H1 (cell line): ENCODE results near the gene CETN1. TPM values are rescaled to one million over a fixed set of nuclear protein-coding genes. Genes with fewer than 3 reads are reported as not detected.

Experiments used
- CTCF ChIA-PET: fragments of 300-600 bp; sonication (Branson Sonifier 250); formaldehyde crosslinking; loops from one replicate; lab custom pipeline; 2021; ENCODE audit not compliant: partially characterized antibody; lab: Charles Lee
- POLR2A ChIA-PET: fragments of 300-600 bp; sonication (Branson Sonifier 250); formaldehyde crosslinking; loops from one replicate; lab custom pipeline; 2021; ENCODE audit warnings: inconsistent platforms; ENCODE audit not compliant: partially characterized antibody; lab: Charles Lee
- DNase-seq, 2 experiments: peaks; one replicate each; pipeline versions ENCODE4 v3.0.0 to v3.0.0-alpha.2; 2010 to 2022; ENCODE audit warnings: low spot score in 2 of 2, low read depth in 1 of 2, mixed read lengths in 1 of 2
- FAIRE-seq: peaks from 2 replicates; lab custom pipeline; 2011; peaks lifted over from hg19 to GRCh38; lab: Jason Lieb, UNC
- H2AFZ ChIP-seq: 2 replicates; pipeline ENCODE4 v1.8.1; 2012; ENCODE audit warnings: low read length, inconsistent platforms
- H2AK5ac ChIP-seq: 2 replicates; pipeline ENCODE4 v1.6.1; 2013; ENCODE audit warnings: low read depth, low read length
- H2BK120ac ChIP-seq: replicated peaks from 2 replicates; pipeline ENCODE3; 2013; ENCODE audit warnings: low read depth, low read length, inconsistent platforms
- H2BK12ac ChIP-seq: 2 replicates; pipeline ENCODE4 v1.6.1; 2013; ENCODE audit warnings: low read depth, low read length
- H2BK15ac ChIP-seq: 2 replicates; pipeline ENCODE4 v1.6.1; 2013; ENCODE audit warnings: low read length
- H2BK20ac ChIP-seq: 2 replicates; pipeline ENCODE4 v1.6.1; 2013; ENCODE audit warnings: low read length
- H2BK5ac ChIP-seq: 2 replicates; pipeline ENCODE4 v1.6.1; 2013; ENCODE audit warnings: low read depth, low read length
- H3K14ac ChIP-seq: 2 replicates; pipeline ENCODE4 v1.6.1; 2013; ENCODE audit warnings: inconsistent platforms; ENCODE audit not compliant: insufficient read length
- H3K18ac ChIP-seq: 2 replicates; pipeline ENCODE4 v1.6.1; 2013; ENCODE audit warnings: low read length; ENCODE audit errors: extremely low read depth
- H3K23ac ChIP-seq: 2 replicates; pipeline ENCODE4 v1.6.1; 2013; ENCODE audit warnings: inconsistent platforms; ENCODE audit not compliant: insufficient read length
- H3K23me2 ChIP-seq: 2 replicates; pipeline ENCODE4 v1.6.1; 2013; ENCODE audit warnings: low read depth, low read length
- H3K27ac ChIP-seq: 2 replicates; pipeline ENCODE4 v1.6.1; 2011; ENCODE audit warnings: low read depth, low read length, inconsistent platforms
- H3K27me3 ChIP-seq, 4 experiments: replicated peaks in 1 of 4; 1 replicate in 1 of 4; 2 replicates in 3 of 4; pipeline versions ENCODE4 v1.6.1 to v1.8.1; 2011 to 2013; ENCODE audit warnings: low read length in 3 of 4, mild to moderate bottlenecking in 3 of 4, inconsistent platforms in 2 of 4, mixed read lengths in 2 of 4, moderate library complexity in 1 of 4; ENCODE audit not compliant: control insufficient read depth in 3 of 4, insufficient read depth in 3 of 4; ENCODE audit errors: extremely low read depth in 1 of 4
- H3K36me3 ChIP-seq, 4 experiments: 2 replicates each; pipeline versions ENCODE4 v1.6.1 to v1.8.1; 2011 to 2013; ENCODE audit warnings: mild to moderate bottlenecking in 4 of 4, low read length in 3 of 4, moderate library complexity in 2 of 4, control low read depth in 1 of 4, inconsistent platforms in 1 of 4; ENCODE audit not compliant: insufficient read depth in 4 of 4, control insufficient read depth in 2 of 4
- H3K4ac ChIP-seq: replicated peaks from 2 replicates; pipeline ENCODE3; 2013; ENCODE audit warnings: low read length, low read depth, mixed read lengths, inconsistent platforms; ENCODE audit not compliant: insufficient read length
- H3K4me1 ChIP-seq, 4 experiments: replicated peaks in 1 of 4; 1 replicate in 1 of 4; 2 replicates in 3 of 4; pipeline versions ENCODE4 v1.6.1 to v1.8.1; 2011 to 2013; ENCODE audit warnings: low read length in 3 of 4, inconsistent platforms in 2 of 4, mixed read lengths in 1 of 4; ENCODE audit not compliant: insufficient read depth in 4 of 4, control insufficient read depth in 3 of 4
- H3K4me2 ChIP-seq, 2 experiments: 2 replicates each; pipeline versions ENCODE4 v1.6.1 to v1.8.1; 2011 to 2013; ENCODE audit warnings: low read depth in 2 of 2, low read length in 2 of 2, control low read depth in 1 of 2, inconsistent platforms in 1 of 2, mild to moderate bottlenecking in 1 of 2; ENCODE audit not compliant: insufficient read depth in 1 of 2
- H3K4me3 ChIP-seq, 4 experiments: fragments of 200-600, 300-600 bp in 1 of 4; sonication (generic), shearing (Covaris generic), sonication (Bioruptor Twin) in 1 of 4; 2 replicates each; pipeline versions ENCODE4 v1.5.1 to v1.8.1; 2011 to 2016; ENCODE audit warnings: low read length in 4 of 4, low read depth in 3 of 4, control low read depth in 2 of 4, inconsistent platforms in 2 of 4, mild to moderate bottlenecking in 2 of 4, mixed read lengths in 1 of 4, moderate library complexity in 1 of 4; ENCODE audit not compliant: insufficient read depth in 2 of 4; ENCODE audit errors: extremely low read depth in 1 of 4
- H3K56ac ChIP-seq: replicated peaks from 2 replicates; pipeline ENCODE3; 2013; ENCODE audit warnings: low read depth, mild to moderate bottlenecking, mixed read lengths, low read length, inconsistent platforms; ENCODE audit not compliant: insufficient read length
- H3K79me1 ChIP-seq: 2 replicates; pipeline ENCODE4 v1.6.1; 2013; ENCODE audit warnings: low read depth, low read length, control low read depth
- H3K79me2 ChIP-seq, 2 experiments: 2 replicates each; pipeline versions ENCODE4 v1.6.1 to v1.8.1; 2012 to 2013; ENCODE audit warnings: low read length in 2 of 2, mild to moderate bottlenecking in 2 of 2, inconsistent platforms in 1 of 2; ENCODE audit not compliant: insufficient read depth in 2 of 2, control insufficient read depth in 1 of 2
- H3K9ac ChIP-seq, 4 experiments: replicated peaks in 1 of 4; 1 replicate in 1 of 4; 2 replicates in 3 of 4; pipeline versions ENCODE4 v1.6.1 to v1.8.1; 2011 to 2013; ENCODE audit warnings: low read depth in 3 of 4, low read length in 3 of 4, control low read depth in 2 of 4, mild to moderate bottlenecking in 2 of 4, moderate library complexity in 2 of 4, inconsistent platforms in 1 of 4; ENCODE audit errors: extremely low read depth in 1 of 4
- H3K9me3 ChIP-seq, 2 experiments: 2 replicates each; pipeline versions ENCODE4 v1.6.1 to v1.8.1; 2012 to 2013; ENCODE audit warnings: mild to moderate bottlenecking in 2 of 2, moderate library complexity in 2 of 2, control low read depth in 1 of 2, inconsistent platforms in 1 of 2, low read depth in 1 of 2, low read length in 1 of 2, mixed read lengths in 1 of 2; ENCODE audit not compliant: insufficient read depth in 2 of 2
- H4K20me1 ChIP-seq, 2 experiments: replicated peaks in 1 of 2; 2 replicates each; pipeline versions ENCODE3 to v1.8.1; 2011 to 2013; ENCODE audit warnings: inconsistent platforms in 2 of 2, low read length in 2 of 2, mild to moderate bottlenecking in 1 of 2; ENCODE audit not compliant: insufficient read depth in 2 of 2, control insufficient read depth in 1 of 2
- H4K5ac ChIP-seq: 2 replicates; pipeline ENCODE4 v1.6.1; 2013; ENCODE audit warnings: low read length, low read depth, mixed read lengths, inconsistent platforms; ENCODE audit not compliant: insufficient read length
- H4K8ac ChIP-seq: 2 replicates; pipeline ENCODE4 v1.8.0; 2013; ENCODE audit warnings: mild to moderate bottlenecking, moderate library complexity, low read length, inconsistent platforms; ENCODE audit not compliant: insufficient read depth; ENCODE audit errors: extremely low read depth
- H4K91ac ChIP-seq: replicated peaks from 2 replicates; pipeline ENCODE3; 2013; ENCODE audit warnings: low read length, mixed read lengths, inconsistent platforms; ENCODE audit not compliant: insufficient read length
- CHD1 ChIP-seq: IDR thresholded peaks from 2 replicates; pipeline ENCODE4 v1.6.1; 2012; ENCODE audit warnings: low read depth, low read length, improper control_type of control experiment
- KDM1A ChIP-seq: fragments of 200-600, 300-600 bp; sonication (generic); IDR thresholded peaks from 2 replicates; pipeline ENCODE4 v1.7.1; 2016; ENCODE audit warnings: mild to moderate bottlenecking, low read length, borderline replicate concordance
- MAFK ChIP-seq: IDR thresholded peaks from 2 replicates; pipeline ENCODE4 v1.6.1; 2012; ENCODE audit warnings: low read depth, mild to moderate bottlenecking, improper control_type of control experiment, low read length
- MAX ChIP-seq: IDR thresholded peaks from 2 replicates; pipeline ENCODE4 v1.6.1; 2012; ENCODE audit warnings: inconsistent platforms
- SIX5 ChIP-seq: IDR thresholded peaks from 2 replicates; pipeline ENCODE4 v1.6.1; 2011; ENCODE audit warnings: mild to moderate bottlenecking, low read depth, low read length
- SP1 ChIP-seq: IDR thresholded peaks from 2 replicates; pipeline ENCODE4 v1.6.1; 2011; ENCODE audit warnings: low read depth, low read length
- TAF1 ChIP-seq: IDR thresholded peaks from 2 replicates; pipeline ENCODE4 v1.6.1; 2011; ENCODE audit warnings: mild to moderate bottlenecking, low read depth, low read length
- TEAD4 ChIP-seq: IDR thresholded peaks from 2 replicates; pipeline ENCODE4 v1.6.1; 2012; ENCODE audit warnings: low read depth, low read length, inconsistent platforms, mixed read lengths
- WGBS, 2 experiments: shearing (Covaris generic) in 1 of 2; methylation state at CpG; one replicate each; pipeline versions ENCODE4 v1.1.6 to v1.1.7; 2013 to 2015; ENCODE audit warnings: low lambda C conversion rate in 2 of 2, mixed read lengths in 2 of 2, inconsistent platforms in 1 of 2, low coverage in 1 of 2, missing lambda C conversion rate in 1 of 2; ENCODE audit not compliant: insufficient replicate concordance in 2 of 2, insufficient coverage in 1 of 2, insufficient read length in 1 of 2; ENCODE audit errors: extremely low coverage in 1 of 2, missing lambda C conversion rate in 1 of 2; 5-methylcytosine and 5-hydroxymethylcytosine counted together
- polyA plus RNA-seq, 7 experiments: library from polyadenylated mRNA; depleted of rRNA in 3 of 7; stranded (reverse) in 5 of 7; unstranded in 2 of 7; fragments of >200 nt in 5 of 7; fragments of 200-250 nt in 2 of 7; gene quantifications; 1 replicate in 5 of 7; 2 replicates in 1 of 7; 4 replicates in 1 of 7; pipeline versions ENCODE4 v1.2.1 to v1.2.3, GENCODE V29; 2011 to 2013; ENCODE audit warnings: missing spikeins in 2 of 7, mixed read lengths in 2 of 7
- total RNA-seq: library from RNA; stranded (reverse); fragmentation: NEBNext Ultra II Directional; extraction: Animal tissue kit (Norgen Biotek cat#: 25700); gene quantifications from 2 replicates; pipeline ENCODE4 v1.2.1, GENCODE V29; 2021

Gene CETN1
- total and polyA plus RNA-seq, 2 of the 8 experiments (the other 6 are each of a cell fraction or from before 2014, with no cell fraction given): not detected

- H3K18ac ChIP-seq: no peak overlapping the region
- no peaks in the 10 kb centered on the region for H3K27me3 ChIP-seq
- no peak overlapping the region for H3K27ac ChIP-seq
- no peak overlapping the region for H2BK20ac ChIP-seq
- H3K9me3 ChIP-seq: no peaks in the 10 kb centered on the region
- H4K8ac ChIP-seq: no peak overlapping the region
- H3K23me2 ChIP-seq: no peaks in the 10 kb centered on the region
- H4K91ac ChIP-seq: no peak overlapping the region
- no peak overlapping the region for H3K23ac ChIP-seq
- H4K20me1 ChIP-seq: no peaks in the 10 kb centered on the region
- DNase-seq: no peak
- H3K14ac ChIP-seq: no peak overlapping the region
- no peak overlapping the region for H2AK5ac ChIP-seq
- 78% methylated on average over 1 of the region's 1 CpG; no CpG with 5 or more reads in 1 of the 2 experiments for WGBS, 2 experiments
- no peak for FAIRE-seq
- no peaks in the 10 kb centered on the region for H3K79me1 ChIP-seq
- H2BK5ac ChIP-seq: no peak overlapping the region
- H2BK120ac ChIP-seq: no peak overlapping the region
- no peak overlapping the region for H3K4ac ChIP-seq
- no peak overlapping the region for H2BK12ac ChIP-seq
- H3K4me3 ChIP-seq: no peak overlapping the region
- no peak overlapping the region for H2BK15ac ChIP-seq
- no peaks in the 10 kb centered on the region for H3K79me2 ChIP-seq
- ChIA-PET POLR2A (interaction anchor here (1.3 kb wide), 1 partner anchor 9 kb away, joined by 3 read pairs; no protein-coding TSS in a partner anchor), CTCF (interaction anchor here (1.1 to 2.9 kb wide), 2 partner anchors 89 to 99 kb away, joined by 3 to 6 read pairs; no protein-coding TSS in a partner anchor)
- H3K9ac ChIP-seq: no peak overlapping the region
- H3K36me3 ChIP-seq: no peaks in the 10 kb centered on the region
- H3K56ac ChIP-seq: no peak overlapping the region
- no peak overlapping the region for H3K4me2 ChIP-seq
- H4K5ac ChIP-seq: no peak overlapping the region
- H2AFZ ChIP-seq: no peak overlapping the region
- TF ChIP-seq SIX5: no peak
- no peak for TF ChIP-seq CHD1
- TF ChIP-seq KDM1A: no peak
- no peak for TF ChIP-seq TEAD4
- no peak for TF ChIP-seq SP1
- no peak for TF ChIP-seq MAX
- no peak for TF ChIP-seq TAF1
- no peak for TF ChIP-seq MAFK
- peaks cover 0 to 5% (median 0%) of the 10 kb centered on the region in 4 experiments; a peak in 1 of 7 replicates for H3K4me1 ChIP-seq
These were observed 15.4 kb downstream of the CETN1 start for GRCh38 chr18:595571-595970.
